A549 (cell line): ENCODE measurements around the gene SORD.
"Not testable (repeated sequence)": the region's sequence is repeated elsewhere in the genome, so short reads cannot be mapped to it uniquely, and the experiment has no call there.

ENCODE experiments used
- BHLHE40 ChIP-seq: IDR thresholded peaks from 2 replicates; pipeline ENCODE4 v1.6.1; 2012; ENCODE audit warnings: low read depth, low read length, inconsistent platforms
- CHD2 ChIP-seq: fragments of 150-350 bp; IDR thresholded peaks from 2 replicates; pipeline ENCODE4 v1.6.1; 2014; ENCODE audit warnings: low read length; ENCODE audit not compliant: partially characterized antibody
- EP300 ChIP-seq, 2 experiments: fragments of >200 bp; sonication (Bioruptor Twin); formaldehyde crosslinking; IDR thresholded peaks; 2 replicates in 1 of 2; 3 replicates in 1 of 2; pipeline ENCODE4 v1.6.1; 2016 to 2017
- KDM1A ChIP-seq: fragments of 200-600 bp; sonication (generic); IDR thresholded peaks from 2 replicates; pipeline ENCODE4 v1.6.1; 2016; ENCODE audit warnings: low read depth, mild to moderate bottlenecking
- POLR2A ChIP-seq: IDR thresholded peaks from 2 replicates; pipeline ENCODE4 v1.6.1; 2012; ENCODE audit warnings: mild to moderate bottlenecking, low read length
- RAD21 ChIP-seq, 2 experiments: fragments of >200 bp in 1 of 2; sonication (Bioruptor Twin) in 1 of 2; formaldehyde crosslinking in 1 of 2; IDR thresholded peaks in 1 of 2; conservative IDR thresholded peaks in 1 of 2; 2 replicates in 1 of 2; 3 replicates in 1 of 2; pipeline ENCODE4 v1.6.1; 2012 to 2018; ENCODE audit warnings: inconsistent platforms in 1 of 2
- RCOR1 ChIP-seq: fragments of 150-350 bp; IDR thresholded peaks from 2 replicates; pipeline ENCODE4 v1.6.1; 2014; ENCODE audit warnings: antibody characterized with exemption, low read length, low read depth
- RFX5 ChIP-seq: fragments of 450-650 bp; IDR thresholded peaks from 2 replicates; pipeline ENCODE4 v1.7.1; 2014; ENCODE audit warnings: antibody characterized with exemption, mild to moderate bottlenecking, moderate library complexity
- RNF2 ChIP-seq: fragments of 200-600 bp; sonication (generic); IDR thresholded peaks from 2 replicates; pipeline ENCODE4 v1.6.1; 2016; ENCODE audit warnings: low read depth, mild to moderate bottlenecking, antibody characterized with exemption, moderate library complexity, borderline replicate concordance
- SMC3 ChIP-seq: fragments of >200 bp; sonication (Bioruptor Twin); formaldehyde crosslinking; IDR thresholded peaks from 3 replicates; pipeline ENCODE4 v1.6.1; 2018; ENCODE audit warnings: inconsistent platforms
- TF ChIP-seq, protein P1 (sequence below): fragments of >200 bp; sonication (Bioruptor Twin); formaldehyde crosslinking; IDR thresholded peaks from 3 replicates; pipeline ENCODE4 v1.5.1; 2016
- TF ChIP-seq, protein P2 (sequence below): IDR thresholded peaks from 2 replicates; pipeline ENCODE4 v1.6.1; 2012
- TF ChIP-seq, protein P3 (sequence below): fragments of >200 bp; sonication (Bioruptor Twin); formaldehyde crosslinking; IDR thresholded peaks from 3 replicates; pipeline ENCODE4 v1.6.1; 2016
- TF ChIP-seq, protein P4 (sequence below): fragments of 200-600 bp; sonication (generic); IDR thresholded peaks from 2 replicates; pipeline ENCODE4 v1.6.1; 2016; ENCODE audit warnings: antibody characterized with exemption, mild to moderate bottlenecking, moderate library complexity

DNA sequence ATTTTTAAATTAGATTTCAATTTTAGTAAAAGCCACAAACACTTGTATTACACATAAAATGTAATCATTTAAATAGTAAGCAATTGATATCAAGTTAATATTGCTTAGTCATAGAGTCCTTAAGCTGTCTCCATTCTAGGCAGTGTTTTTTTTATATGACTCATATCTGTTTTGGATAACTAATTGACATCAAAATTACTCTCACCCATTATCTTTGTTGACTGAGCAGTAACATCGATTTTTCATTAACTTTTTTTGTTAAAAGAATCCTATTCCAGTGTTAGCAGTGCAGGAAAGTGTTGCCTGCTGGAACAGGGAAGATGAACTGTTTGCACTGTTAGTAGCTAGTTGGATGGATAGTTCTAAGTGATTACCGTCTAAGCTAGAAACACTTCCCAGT lies 45.2 kb upstream of the SORD start:
- not testable (repeated sequence) for TF ChIP-seq POLR2A; SMC3; KDM1A; RCOR1; BHLHE40; EP300 (IDR thresholded peaks at IDR 0.05); RAD21 (conservative IDR thresholded peaks at IDR 0.05 in 1 of 2, IDR thresholded peaks at IDR 0.05 in 1 of 2); RFX5; RNF2; CHD2
- TF ChIP-seq, protein P1, sequence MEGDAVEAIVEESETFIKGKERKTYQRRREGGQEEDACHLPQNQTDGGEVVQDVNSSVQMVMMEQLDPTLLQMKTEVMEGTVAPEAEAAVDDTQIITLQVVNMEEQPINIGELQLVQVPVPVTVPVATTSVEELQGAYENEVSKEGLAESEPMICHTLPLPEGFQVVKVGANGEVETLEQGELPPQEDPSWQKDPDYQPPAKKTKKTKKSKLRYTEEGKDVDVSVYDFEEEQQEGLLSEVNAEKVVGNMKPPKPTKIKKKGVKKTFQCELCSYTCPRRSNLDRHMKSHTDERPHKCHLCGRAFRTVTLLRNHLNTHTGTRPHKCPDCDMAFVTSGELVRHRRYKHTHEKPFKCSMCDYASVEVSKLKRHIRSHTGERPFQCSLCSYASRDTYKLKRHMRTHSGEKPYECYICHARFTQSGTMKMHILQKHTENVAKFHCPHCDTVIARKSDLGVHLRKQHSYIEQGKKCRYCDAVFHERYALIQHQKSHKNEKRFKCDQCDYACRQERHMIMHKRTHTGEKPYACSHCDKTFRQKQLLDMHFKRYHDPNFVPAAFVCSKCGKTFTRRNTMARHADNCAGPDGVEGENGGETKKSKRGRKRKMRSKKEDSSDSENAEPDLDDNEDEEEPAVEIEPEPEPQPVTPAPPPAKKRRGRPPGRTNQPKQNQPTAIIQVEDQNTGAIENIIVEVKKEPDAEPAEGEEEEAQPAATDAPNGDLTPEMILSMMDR = not testable (repeated sequence)
- TF ChIP-seq, protein P2, sequence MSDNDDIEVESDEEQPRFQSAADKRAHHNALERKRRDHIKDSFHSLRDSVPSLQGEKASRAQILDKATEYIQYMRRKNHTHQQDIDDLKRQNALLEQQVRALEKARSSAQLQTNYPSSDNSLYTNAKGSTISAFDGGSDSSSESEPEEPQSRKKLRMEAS = not testable (repeated sequence)
- TF ChIP-seq, protein P3, sequence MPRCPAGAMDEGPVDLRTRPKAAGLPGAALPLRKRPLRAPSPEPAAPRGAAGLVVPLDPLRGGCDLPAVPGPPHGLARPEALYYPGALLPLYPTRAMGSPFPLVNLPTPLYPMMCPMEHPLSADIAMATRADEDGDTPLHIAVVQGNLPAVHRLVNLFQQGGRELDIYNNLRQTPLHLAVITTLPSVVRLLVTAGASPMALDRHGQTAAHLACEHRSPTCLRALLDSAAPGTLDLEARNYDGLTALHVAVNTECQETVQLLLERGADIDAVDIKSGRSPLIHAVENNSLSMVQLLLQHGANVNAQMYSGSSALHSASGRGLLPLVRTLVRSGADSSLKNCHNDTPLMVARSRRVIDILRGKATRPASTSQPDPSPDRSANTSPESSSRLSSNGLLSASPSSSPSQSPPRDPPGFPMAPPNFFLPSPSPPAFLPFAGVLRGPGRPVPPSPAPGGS = not testable (repeated sequence)
- TF ChIP-seq, protein P4, sequence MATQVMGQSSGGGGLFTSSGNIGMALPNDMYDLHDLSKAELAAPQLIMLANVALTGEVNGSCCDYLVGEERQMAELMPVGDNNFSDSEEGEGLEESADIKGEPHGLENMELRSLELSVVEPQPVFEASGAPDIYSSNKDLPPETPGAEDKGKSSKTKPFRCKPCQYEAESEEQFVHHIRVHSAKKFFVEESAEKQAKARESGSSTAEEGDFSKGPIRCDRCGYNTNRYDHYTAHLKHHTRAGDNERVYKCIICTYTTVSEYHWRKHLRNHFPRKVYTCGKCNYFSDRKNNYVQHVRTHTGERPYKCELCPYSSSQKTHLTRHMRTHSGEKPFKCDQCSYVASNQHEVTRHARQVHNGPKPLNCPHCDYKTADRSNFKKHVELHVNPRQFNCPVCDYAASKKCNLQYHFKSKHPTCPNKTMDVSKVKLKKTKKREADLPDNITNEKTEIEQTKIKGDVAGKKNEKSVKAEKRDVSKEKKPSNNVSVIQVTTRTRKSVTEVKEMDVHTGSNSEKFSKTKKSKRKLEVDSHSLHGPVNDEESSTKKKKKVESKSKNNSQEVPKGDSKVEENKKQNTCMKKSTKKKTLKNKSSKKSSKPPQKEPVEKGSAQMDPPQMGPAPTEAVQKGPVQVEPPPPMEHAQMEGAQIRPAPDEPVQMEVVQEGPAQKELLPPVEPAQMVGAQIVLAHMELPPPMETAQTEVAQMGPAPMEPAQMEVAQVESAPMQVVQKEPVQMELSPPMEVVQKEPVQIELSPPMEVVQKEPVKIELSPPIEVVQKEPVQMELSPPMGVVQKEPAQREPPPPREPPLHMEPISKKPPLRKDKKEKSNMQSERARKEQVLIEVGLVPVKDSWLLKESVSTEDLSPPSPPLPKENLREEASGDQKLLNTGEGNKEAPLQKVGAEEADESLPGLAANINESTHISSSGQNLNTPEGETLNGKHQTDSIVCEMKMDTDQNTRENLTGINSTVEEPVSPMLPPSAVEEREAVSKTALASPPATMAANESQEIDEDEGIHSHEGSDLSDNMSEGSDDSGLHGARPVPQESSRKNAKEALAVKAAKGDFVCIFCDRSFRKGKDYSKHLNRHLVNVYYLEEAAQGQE = not testable (repeated sequence)
